Measurements from ENCODE around the gene HBZ.
"Not testable (repeated sequence)": the region's sequence is repeated elsewhere in the genome, so short reads cannot be mapped to it uniquely, and the experiment has no call there.

Gene HBZ

GRCh38 chr16:180101-180675 is 27.7 kb downstream of the HBZ start, which contains the start of gene HBQ1:
HBQ1 (plus strand) TSS chr16:180459; CDS start chr16:180487, 28 bp downstream.
- DNase-seq, result peak; percentile 38

DNA sequence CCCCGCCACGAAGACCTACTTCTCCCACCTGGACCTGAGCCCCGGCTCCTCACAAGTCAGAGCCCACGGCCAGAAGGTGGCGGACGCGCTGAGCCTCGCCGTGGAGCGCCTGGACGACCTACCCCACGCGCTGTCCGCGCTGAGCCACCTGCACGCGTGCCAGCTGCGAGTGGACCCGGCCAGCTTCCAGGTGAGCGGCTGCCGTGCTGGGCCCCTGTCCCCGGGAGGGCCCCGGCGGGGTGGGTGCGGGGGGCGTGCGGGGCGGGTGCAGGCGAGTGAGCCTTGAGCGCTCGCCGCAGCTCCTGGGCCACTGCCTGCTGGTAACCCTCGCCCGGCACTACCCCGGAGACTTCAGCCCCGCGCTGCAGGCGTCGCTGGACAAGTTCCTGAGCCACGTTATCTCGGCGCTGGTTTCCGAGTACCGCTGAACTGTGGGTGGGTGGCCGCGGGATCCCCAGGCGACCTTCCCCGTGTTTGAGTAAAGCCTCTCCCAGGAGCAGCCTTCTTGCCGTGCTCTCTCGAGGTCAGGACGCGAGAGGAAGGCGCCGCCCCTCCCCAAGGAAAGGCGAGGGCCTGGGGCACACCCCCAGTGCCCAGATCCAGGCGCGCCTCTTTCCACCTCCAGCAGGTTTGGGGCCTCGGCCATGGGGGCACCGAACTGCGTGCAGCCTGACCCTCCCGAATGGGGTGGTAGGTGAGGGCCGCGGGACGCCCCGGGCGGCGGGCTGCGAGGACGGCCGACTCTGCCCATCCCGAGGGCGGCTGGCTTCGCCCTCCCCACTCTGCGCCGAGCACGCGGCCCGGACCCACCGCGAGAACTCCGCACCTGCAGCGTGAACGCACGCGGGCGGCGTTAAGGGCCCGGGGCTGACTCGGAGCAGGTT is 28.5 kb downstream of the HBZ start:
- peak; percentile 81 for DNase-seq

- peak; percentile 48 for DNase-seq
These were observed 29.1 kb downstream of the HBZ start for GRCh38 chr16:181565-182021.

GRCh38 chr16:183005-183404 is 30.6 kb downstream of the HBZ start:
- DNase-seq, result no peak

DNA sequence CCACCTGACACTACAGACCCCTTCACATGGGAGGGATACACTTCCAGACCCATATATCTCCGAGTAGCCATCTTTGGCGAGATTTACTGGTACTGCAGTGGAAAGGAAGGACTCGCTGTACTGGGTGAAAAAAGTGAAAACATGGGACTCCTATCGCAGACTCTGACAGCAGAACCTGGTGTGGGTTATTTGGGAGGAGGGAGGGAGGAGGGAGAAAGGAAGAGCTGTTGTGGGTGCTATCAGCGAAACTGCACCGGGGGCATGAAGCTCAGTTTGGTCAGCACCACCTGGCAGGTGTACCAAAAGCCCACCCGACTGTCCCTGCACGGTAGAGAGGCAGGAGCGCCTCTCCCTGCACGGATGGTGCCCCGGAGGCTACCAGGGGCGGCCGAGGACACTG is 32.8 kb downstream of the HBZ start:
- no peak for DNase-seq

DNA sequence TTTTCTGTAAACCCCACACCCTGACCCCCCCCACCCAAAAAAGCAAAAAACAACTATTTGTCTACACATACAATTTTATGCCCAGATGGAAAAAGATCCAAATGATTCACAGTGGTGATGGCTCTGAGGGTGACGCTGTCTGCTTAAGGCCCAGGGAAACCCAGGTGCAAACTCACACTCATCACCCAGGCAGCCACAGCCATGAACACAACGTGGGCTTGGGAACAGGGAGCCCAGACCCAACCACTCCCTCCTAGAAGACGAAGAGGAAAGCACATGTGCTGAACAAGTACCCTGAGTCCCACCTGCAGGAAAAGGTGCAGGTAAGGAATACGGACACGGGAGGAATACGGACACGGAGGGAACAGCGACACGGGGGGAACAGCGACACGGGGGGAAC is 33.2 kb downstream of the HBZ start:
- DNase-seq, result no peak

- DNase-seq, result no peak
These were observed 34.9 kb downstream of the HBZ start for GRCh38 chr16:187330-187729.

DNA sequence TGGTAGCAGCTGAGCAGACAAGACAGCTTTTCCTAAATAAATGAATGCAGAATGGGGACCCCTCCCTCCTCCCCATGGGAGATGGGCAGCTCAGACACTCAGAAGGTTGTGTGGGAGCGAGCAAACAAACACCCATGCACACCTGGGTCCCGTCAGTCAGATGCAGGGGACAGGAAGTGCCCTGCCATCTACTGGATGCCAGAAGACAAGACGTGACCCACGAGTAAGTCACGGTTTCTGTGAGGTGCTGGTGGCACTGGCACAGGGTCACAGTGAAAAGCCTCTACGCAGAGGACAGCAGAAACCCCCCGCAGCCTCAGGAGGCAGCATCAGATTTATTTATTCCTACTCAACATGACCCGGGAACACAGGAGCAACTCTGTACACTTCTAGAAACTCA is 36.2 kb downstream of the HBZ start:
- peak; percentile 32 for DNase-seq

- DNase-seq, result no peak
These were observed 37.3 kb downstream of the HBZ start for GRCh38 chr16:189604-190186.

GRCh38 chr16:191831-192230 is 39.4 kb downstream of the HBZ start:
- no peak for DNase-seq

DNA sequence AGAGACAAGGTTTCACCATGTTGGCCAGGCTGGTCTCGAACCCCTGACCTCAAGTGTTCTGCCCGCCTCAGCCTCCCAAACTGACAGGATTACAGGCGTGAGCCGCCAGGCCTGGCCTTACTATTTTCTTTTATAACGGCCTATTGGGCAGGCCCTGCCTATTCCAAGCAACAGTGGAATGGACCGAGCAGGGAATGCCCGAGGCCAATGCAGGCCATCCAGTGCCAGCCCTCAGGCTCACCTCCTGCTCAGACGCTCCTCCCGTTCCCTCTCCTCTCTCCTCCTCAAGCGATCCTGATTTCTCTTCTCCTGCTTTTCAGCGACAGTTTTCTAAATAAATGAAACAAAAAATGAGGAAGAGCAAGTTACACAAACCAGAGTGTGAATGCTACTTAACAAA is 40.2 kb downstream of the HBZ start:
- no peak for DNase-seq

DNA sequence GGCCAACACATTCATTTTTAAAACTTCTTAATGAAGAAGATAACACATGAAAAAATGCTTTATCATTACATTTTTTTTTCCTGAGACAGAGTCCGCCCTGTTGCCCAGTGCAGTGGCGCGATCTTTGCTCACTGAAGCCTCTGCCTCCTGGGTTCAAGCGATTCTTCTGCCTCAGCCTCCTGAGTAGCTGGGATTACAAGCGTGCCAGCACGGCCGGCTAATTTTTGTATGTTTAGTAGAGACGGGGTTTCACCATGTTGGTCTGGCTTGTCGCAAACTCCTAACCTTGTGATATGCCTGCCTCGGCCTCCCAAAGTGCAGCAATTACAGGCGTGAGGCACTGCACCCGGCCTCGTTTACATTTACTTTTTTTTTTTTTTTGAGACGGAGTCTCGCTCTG is 41.0 kb downstream of the HBZ start:
- no peak for DNase-seq

GRCh38 chr16:194516-194915 is 42.1 kb downstream of the HBZ start:
- DNase-seq, result no peak

DNA sequence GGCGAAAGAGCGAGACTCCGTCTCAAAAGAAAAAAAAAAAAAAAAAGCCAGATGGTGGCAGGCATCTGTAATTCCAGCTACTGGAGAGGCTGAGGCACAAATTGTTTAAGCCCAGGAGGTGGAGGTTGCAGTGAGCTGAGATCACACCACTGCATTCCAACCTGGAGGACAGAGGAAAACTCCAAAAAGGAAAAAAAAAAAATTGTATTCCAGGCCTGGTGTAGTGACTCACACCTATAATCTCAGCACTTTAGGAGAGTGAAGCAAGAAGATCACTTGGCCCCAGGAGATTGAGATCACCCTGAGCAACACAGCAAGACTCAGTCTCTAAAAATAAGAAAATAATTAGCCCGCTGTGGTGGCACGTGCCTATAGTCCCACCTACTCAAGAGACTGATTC is 47.9 kb downstream of the HBZ start:
- DNase-seq, result peak; percentile 61

DNA sequence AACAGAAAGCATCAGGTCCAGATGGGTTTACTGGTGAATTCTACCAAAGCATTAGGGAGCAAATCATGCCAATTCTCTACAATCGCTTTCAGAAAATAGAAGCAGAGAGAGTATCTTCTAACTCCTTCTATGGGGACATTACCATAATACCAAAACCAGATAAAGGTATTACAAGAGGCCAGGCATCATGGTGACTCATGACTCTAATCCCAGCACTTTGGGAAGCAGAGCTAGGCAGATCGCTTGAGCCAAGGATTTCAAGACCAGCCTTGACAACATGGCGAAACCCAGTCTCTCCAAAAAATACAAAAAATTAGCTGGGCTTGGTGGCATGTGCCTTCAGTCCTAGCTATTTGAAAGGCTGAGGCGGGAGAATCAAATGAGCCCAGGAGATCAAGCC is 50.8 kb downstream of the HBZ start:
- DNase-seq, result no peak

GRCh38 chr16:204046-204445 is 51.6 kb downstream of the HBZ start:
- not testable (repeated sequence) for DNase-seq
